Body of pancreas (tissue), 4 donors: ENCODE results near the gene OR52E8. TPM values are rescaled to one million over a fixed set of nuclear protein-coding genes. Genes with fewer than 3 reads are reported as not detected.

Experiments
- ATAC-seq: fragments of 150-250 bp; one replicate; pipeline ENCODE4 v1.9.1; 2016
- DNase-seq, 4 donors: peaks; one replicate each; pipeline ENCODE4 v3.0.0-alpha.2; 2019
- H3K27ac ChIP-seq, 4 donors: fragments of 200-600 bp; sonication (generic); 1 replicate in 3 of 4; 2 replicates in 1 of 4; pipeline versions ENCODE4 v1.5.1 to v1.6.1; 2016 to 2019; ENCODE audit warnings: mild to moderate bottlenecking in 1 of 4, mixed read lengths in 1 of 4, moderate library complexity in 1 of 4
- H3K27me3 ChIP-seq, 2 donors: fragments of 200-600 bp; sonication (generic); one replicate each; pipeline ENCODE4 v1.6.0; 2016; ENCODE audit warnings: mild to moderate bottlenecking in 1 of 2
- H3K36me3 ChIP-seq, 2 donors: fragments of 200-600 bp; sonication (generic); replicated peaks in 1 of 2; 2 replicates each; pipeline ENCODE4 v1.5.1; 2016; ENCODE audit warnings: low read depth in 2 of 2; ENCODE audit not compliant: insufficient read depth in 1 of 2
- H3K4me1 ChIP-seq: fragments of 200-600 bp; sonication (generic); one replicate; pipeline ENCODE4 v1.6.0; 2016
- H3K4me3 ChIP-seq, 2 donors: fragments of 200-600 bp; sonication (generic); 1 replicate in 1 of 2; 2 replicates in 1 of 2; pipeline ENCODE4 v1.5.1; 2016 to 2019
- H3K9me3 ChIP-seq, 3 donors: fragments of 200-600 bp; sonication (generic); 1 replicate in 2 of 3; 2 replicates in 1 of 3; pipeline ENCODE4 v1.5.1; 2016
- CTCF ChIP-seq, 7 experiments: fragments of 450-650 bp in 4 of 7; fragments of 200-600 bp in 3 of 7; sonication (generic) in 3 of 7; IDR thresholded peaks; one replicate each; pipeline ENCODE4 v1.5.1; 2016 to 2019; ENCODE audit warnings: antibody characterized with exemption in 7 of 7
- POLR2A ChIP-seq, 3 donors: fragments of 450-650 bp; IDR thresholded peaks; one replicate each; pipeline ENCODE4 v1.6.1; 2016; ENCODE audit warnings: antibody characterized with exemption in 3 of 3, mild to moderate bottlenecking in 2 of 3
- WGBS, 2 donors: methylation state at CpG; one replicate each; pipeline ENCODE4 v1.1.5; 2017; 5-methylcytosine and 5-hydroxymethylcytosine counted together
- intact Hi-C: fragments of 100-400 bp; cut with DNase I; formaldehyde crosslinking; loops from one replicate; pipeline ENCODE4 v1.15.1; 2023
- total RNA-seq, 2 donors: library from RNA; depleted of rRNA; stranded (reverse); fragments of >200 nt; gene quantifications; one replicate each; pipeline ENCODE4 v1.1.0, GENCODE V29; 2016

The OR52E8 gene
- total RNA-seq, 2 donors from 2014 or later, result not detected

- no peak overlapping the region for H3K4me3 ChIP-seq
- H3K27me3 ChIP-seq, result no peaks in the 10 kb centered on the region
- ATAC-seq (no peak), DNase-seq (no peak)
- no peak overlapping the region for H3K27ac ChIP-seq
- H3K4me1 ChIP-seq, result no peaks in the 10 kb centered on the region
- TF ChIP-seq POLR2A (IDR thresholded peaks at IDR 0.05) (no peak), CTCF (IDR thresholded peaks at IDR 0.05) (no peak)
- WGBS, 2 donors, result 47 to 55% methylated on average over 3 of the region's 3 CpGs
- H3K9me3 ChIP-seq, result no peaks in the 10 kb centered on the region
- no peaks in the 10 kb centered on the region for H3K36me3 ChIP-seq
- intact Hi-C loops, result no loop called here
These were observed 29.7 kb upstream of the OR52E8 start for GRCh38 chr11:5887172-5887571.

GRCh38 chr11:5881756-5882155 lies 24.3 kb upstream of the OR52E8 start:
- Histone ChIP-seq H3K9me3 (no peaks in the 10 kb centered on the region), H3K4me3 (no peak overlapping the region), H3K27ac (no peak overlapping the region), H3K4me1 (no peaks in the 10 kb centered on the region), H3K27me3 (no peaks in the 10 kb centered on the region), H3K36me3 (no peaks in the 10 kb centered on the region)
- DNase-seq (no peak), ATAC-seq (no peak)
- intact Hi-C loops, result no loop called here
- TF ChIP-seq POLR2A (IDR thresholded peaks at IDR 0.05), result no peak
- TF ChIP-seq CTCF (IDR thresholded peaks at IDR 0.05), result no peak

- no peaks in the 10 kb centered on the region for H3K4me1 ChIP-seq
- no peaks in the 10 kb centered on the region for H3K9me3 ChIP-seq
- H3K4me3 ChIP-seq, result no peak within 1 kb of the TSS
- TF ChIP-seq POLR2A (IDR thresholded peaks at IDR 0.05) (no peak), CTCF (IDR thresholded peaks at IDR 0.05) (no peak)
- no peak for ATAC-seq
- H3K27me3 ChIP-seq, result no peaks in the 10 kb centered on the region
- no peak within 1 kb of the TSS for H3K27ac ChIP-seq
- H3K36me3 ChIP-seq, result no peaks in the 10 kb centered on the region
- intact Hi-C loops, result no loop called here
- DNase-seq, result no peak
- WGBS, 2 donors, result 54 to 70% methylated on average over 4 of the region's 4 CpGs
These were observed 22.8 kb upstream of the OR52E8 start, which contains the start of gene OR52E4 for GRCh38 chr11:5880329-5880728. Gene OR52E4 (plus strand): TSS chr11:5880629. CDS start chr11:5884293, 3,664 bp downstream.

- TF ChIP-seq POLR2A (IDR thresholded peaks at IDR 0.05) (no peak), CTCF (IDR thresholded peaks at IDR 0.05) (no peak)
- DNase-seq (no peak), ATAC-seq (no peak)
- WGBS, 2 donors, result 58 to 74% methylated on average over 2 of the region's 2 CpGs
- Histone ChIP-seq H3K36me3 (no peaks in the 10 kb centered on the region), H3K4me1 (no peaks in the 10 kb centered on the region), H3K27me3 (no peaks in the 10 kb centered on the region), H3K4me3 (no peak overlapping the region), H3K9me3 (no peaks in the 10 kb centered on the region), H3K27ac (no peak overlapping the region)
- intact Hi-C loops, result no loop called here
These were observed 21.1 kb upstream of the OR52E8 start for GRCh38 chr11:5878564-5878963.

GRCh38 chr11:5865826-5866225 lies 8.3 kb upstream of the OR52E8 start:
- no peak overlapping the region for H3K4me3 ChIP-seq
- DNase-seq (no peak), ATAC-seq (no peak)
- no peaks in the 10 kb centered on the region for H3K4me1 ChIP-seq
- no peaks in the 10 kb centered on the region for H3K9me3 ChIP-seq
- TF ChIP-seq POLR2A (IDR thresholded peaks at IDR 0.05), result no peak
- no peak for TF ChIP-seq CTCF (IDR thresholded peaks at IDR 0.05)
- WGBS, 2 donors, result 74 to 82% methylated on average over 2 of the region's 2 CpGs
- no peaks in the 10 kb centered on the region for H3K27me3 ChIP-seq
- intact Hi-C loops, result no loop called here
- no peak overlapping the region for H3K27ac ChIP-seq
- H3K36me3 ChIP-seq, result no peaks in the 10 kb centered on the region
